GM19035 (cell line): ENCODE measurements around the gene MRPL46.
"Not testable (repeated sequence)": the region's sequence is repeated elsewhere in the genome, so short reads cannot be mapped to it uniquely, and the experiment has no call there.

ENCODE experiments used
- ATAC-seq: cut with Tn5 transposase; IDR thresholded peaks from one replicate; pipeline ENCODE4 v1.9.1; 2021; ENCODE audit not compliant: unreplicated experiment

The MRPL46 gene

GRCh38 chr15:88479169-88479568 lies 12.0 kb upstream of the MRPL46 start:
- no peak for ATAC-seq

- no peak for ATAC-seq
Measured at GRCh38 chr15:88477904-88478303, 10.7 kb upstream of the MRPL46 start.

GRCh38 chr15:88477126-88477525 lies 9.9 kb upstream of the MRPL46 start:
- ATAC-seq, result no peak

GRCh38 chr15:88476635-88477060 lies 9.5 kb upstream of the MRPL46 start:
- ATAC-seq, result no peak

GRCh38 chr15:88473661-88474293 lies 6.6 kb upstream of the MRPL46 start:
- not testable (repeated sequence) for ATAC-seq

GRCh38 chr15:88472225-88472624 lies 5.0 kb upstream of the MRPL46 start:
- no peak for ATAC-seq

- ATAC-seq, result no peak
Measured at GRCh38 chr15:88470625-88471372, 3.6 kb upstream of the MRPL46 start.

GRCh38 chr15:88469321-88469720 lies 2.1 kb upstream of the MRPL46 start:
- ATAC-seq, result no peak

GRCh38 chr15:88468721-88469120 lies 1.5 kb upstream of the MRPL46 start:
- ATAC-seq, result not testable (repeated sequence)

- ATAC-seq, result no peak
Measured at GRCh38 chr15:88467935-88468528, 844 bp upstream of the MRPL46 start.

- ATAC-seq, result no peak
Measured at GRCh38 chr15:88465633-88466224, 1.5 kb downstream of the MRPL46 start.

- ATAC-seq, result no peak
Measured at GRCh38 chr15:88463870-88464532, 3.2 kb downstream of the MRPL46 start.

- no peak for ATAC-seq
Measured at GRCh38 chr15:88456733-88457132, 10.5 kb downstream of the MRPL46 start.

- ATAC-seq, result peak; percentile 78
Measured at GRCh38 chr15:88454867-88455810, 12.0 kb downstream of the MRPL46 start.

- no peak for ATAC-seq
Measured at GRCh38 chr15:88454236-88454635, 13.0 kb downstream of the MRPL46 start.

GRCh38 chr15:88453651-88454050 lies 13.5 kb downstream of the MRPL46 start:
- no peak for ATAC-seq

GRCh38 chr15:88450125-88450798 lies 16.9 kb downstream of the MRPL46 start:
- peak; percentile 59 for ATAC-seq

GRCh38 chr15:88449581-88449980 lies 17.6 kb downstream of the MRPL46 start:
- ATAC-seq, result no peak

- ATAC-seq, result no peak
Measured at GRCh38 chr15:88448991-88449461, 18.2 kb downstream of the MRPL46 start.
